Transverse colon (tissue), 4 donors: ENCODE measurements around the gene CCT4.

Experiments used
- CTCF ChIP-seq, 5 experiments: fragments of 200-600 bp in 3 of 5; fragments of 450-650 bp in 2 of 5; sonication (generic) in 3 of 5; IDR thresholded peaks; 1 replicate in 2 of 5; 2 replicates in 3 of 5; pipeline ENCODE4 v1.5.1; 2016 to 2017; ENCODE audit warnings: antibody characterized with exemption in 5 of 5, inconsistent platforms in 3 of 5, mild to moderate bottlenecking in 2 of 5, moderate library complexity in 1 of 5
- EP300 ChIP-seq: sonication (generic); formaldehyde crosslinking; IDR thresholded peaks from one replicate; pipeline ENCODE4 v1.6.1; 2017; ENCODE audit warnings: antibody characterized with exemption, low read depth
- POLR2A ChIP-seq: fragments of 450-650 bp; IDR thresholded peaks from one replicate; pipeline ENCODE4 v1.6.1; 2016; ENCODE audit warnings: antibody characterized with exemption, mild to moderate bottlenecking, moderate library complexity
- POLR2AphosphoS5 ChIP-seq, 3 donors: sonication (generic); formaldehyde crosslinking; IDR thresholded peaks; one replicate each; pipeline ENCODE4 v1.6.1; 2016; ENCODE audit warnings: antibody characterized with exemption in 3 of 3

GRCh38 chr2:61898810-61899209, 10.4 kb upstream of the CCT4 start:
- TF ChIP-seq POLR2A (no peak), CTCF (IDR thresholded peaks at IDR 0.05) (no peak), POLR2AphosphoS5 (IDR thresholded peaks at IDR 0.05) (no peak), EP300 (no peak)
